ENCODE data around the gene CLDN5.

DNA sequence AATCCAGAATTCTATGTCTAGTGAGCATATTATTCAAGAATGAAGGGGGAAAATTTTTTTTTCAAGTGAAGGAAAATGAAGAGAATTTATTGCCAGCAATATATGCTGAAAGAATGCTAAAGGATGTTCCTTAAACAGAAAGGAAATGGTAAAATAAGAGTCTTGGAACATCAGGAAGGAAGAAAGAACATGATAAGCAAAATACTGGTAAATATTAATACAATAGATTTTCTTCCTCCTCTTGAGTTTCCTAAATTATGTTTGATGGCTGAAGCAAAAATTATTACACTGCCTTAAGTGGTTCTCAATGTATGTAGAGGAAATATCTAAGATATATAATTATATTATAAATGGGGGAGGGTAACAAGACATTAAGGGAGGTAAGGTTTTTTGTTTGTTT, 9.6 kb upstream of the CLDN5 start:
- no peak for TF ChIP-seq POLR2A (IDR thresholded peaks at IDR 0.05; ENCODE audit: low read depth, low read length)
- TF ChIP-seq POLR2AphosphoS5 (IDR thresholded peaks at IDR 0.05; ENCODE audit: low read depth, low read length) = no peak
- TF ChIP-seq TAF1 (IDR thresholded peaks at IDR 0.05; ENCODE audit: low read depth, low read length) = no peak
